K562 (cell line): ENCODE data around the gene CD244. TPM values are rescaled to one million over a fixed set of nuclear protein-coding genes. Genes with fewer than 3 reads are reported as not detected.

Experiments
- ATAC-seq: fragments of 200-7000 bp; cut with Tn5 transposase; 3 replicates; pipeline ENCODE4 v1.9.1; 2020; ENCODE audit warnings: moderate library complexity
- BruUV-seq: library from RNA; stranded (reverse); fragments of 400-500 nt; replicated peaks from 2 replicates; lab custom pipeline; 2021; lab: Mats Ljungman, UMichigan
- CTCF ChIA-PET: fragments of 300-600 bp; formaldehyde crosslinking; extraction: SDS; loops from one replicate; lab custom pipeline; 2021; ENCODE audit warnings: low intra/inter-chr PET ratio; lab: Yijun Ruan, JAX
- POLR2A ChIA-PET: fragments of 300-600, 350-650 bp; sonication (Branson Sonifier 250); formaldehyde crosslinking; extraction: SDS; loops from one replicate; lab custom pipeline; 2021; ENCODE audit warnings: antibody characterized with exemption, inconsistent platforms; lab: Yijun Ruan, JAX
- DNase-seq, 4 experiments: peaks; one replicate each; pipeline versions ENCODE4 v3.0.0 to v3.0.0-alpha.2; 2011 to 2018; ENCODE audit warnings: low spot score in 3 of 4, mixed read lengths in 3 of 4; ENCODE audit errors: extremely low read depth in 1 of 4
- FAIRE-seq: peaks from 2 replicates; lab custom pipeline; 2011; peaks lifted over from hg19 to GRCh38; lab: Jason Lieb, UNC
- H2AFZ ChIP-seq: 2 replicates; pipeline ENCODE4 v1.6.0; 2011; ENCODE audit warnings: low read depth, low read length, control low read depth, inconsistent platforms
- H3K27ac ChIP-seq: fragments of 200-600 bp; 3 replicates; pipeline ENCODE4 v1.8.0; 2011; ENCODE audit warnings: low read depth, mild to moderate bottlenecking, control low read depth, inconsistent platforms, low read length, moderate library complexity, mixed read lengths; ENCODE audit errors: extremely low read depth
- H3K27me3 ChIP-seq, 2 experiments: fragments of 300-600 bp in 1 of 2; 2 replicates in 1 of 2; 3 replicates in 1 of 2; pipeline versions ENCODE4 v1.6.0 to v1.8.0; 2011; ENCODE audit warnings: inconsistent platforms in 2 of 2, low read length in 2 of 2, mild to moderate bottlenecking in 1 of 2, mixed read lengths in 1 of 2, moderate library complexity in 1 of 2; ENCODE audit not compliant: control insufficient read depth in 2 of 2, insufficient read depth in 2 of 2
- H3K36me3 ChIP-seq: fragments of 300-600 bp; 3 replicates; pipeline ENCODE4 v1.8.0; 2011; ENCODE audit warnings: mild to moderate bottlenecking, low read length, inconsistent platforms; ENCODE audit not compliant: control insufficient read depth, insufficient read depth
- H3K4me1 ChIP-seq, 2 experiments: fragments of 200-600 bp in 1 of 2; replicated peaks in 1 of 2; 2 replicates in 1 of 2; 3 replicates in 1 of 2; pipeline versions ENCODE4 v1.5.1 to v1.8.0; 2011; ENCODE audit warnings: inconsistent platforms in 2 of 2, low read length in 2 of 2, mild to moderate bottlenecking in 1 of 2, mixed read lengths in 1 of 2, moderate library complexity in 1 of 2; ENCODE audit not compliant: control insufficient read depth in 2 of 2, insufficient read depth in 2 of 2
- H3K4me2 ChIP-seq: 2 replicates; pipeline ENCODE4 v1.6.1; 2011; ENCODE audit warnings: low read length, control low read depth, inconsistent platforms, mixed read lengths; ENCODE audit not compliant: insufficient read depth
- H3K4me3 ChIP-seq: fragments of 200-600 bp; sonication (generic), shearing (Covaris generic); 2 replicates; pipeline ENCODE4 v1.5.1; 2016; ENCODE audit warnings: control low read depth, inconsistent platforms
- H3K79me2 ChIP-seq: fragments of 200-600 bp; 3 replicates; pipeline ENCODE4 v1.8.0; 2011; ENCODE audit warnings: low read length, inconsistent platforms; ENCODE audit not compliant: control insufficient read depth, insufficient read depth
- H3K9ac ChIP-seq, 2 experiments: 2 replicates each; pipeline versions ENCODE4 v1.6.0 to v1.6.1; 2011; ENCODE audit warnings: low read depth in 2 of 2, low read length in 2 of 2, control low read depth in 1 of 2, inconsistent platforms in 1 of 2, mild to moderate bottlenecking in 1 of 2, mixed read lengths in 1 of 2; ENCODE audit not compliant: insufficient read depth in 1 of 2
- H3K9me1 ChIP-seq: one replicate; pipeline ENCODE4 v1.6.0; 2011; ENCODE audit warnings: inconsistent platforms, mild to moderate bottlenecking, low read length, moderate library complexity; ENCODE audit not compliant: control insufficient read depth, insufficient read depth
- H3K9me3 ChIP-seq: replicated peaks from 2 replicates; pipeline ENCODE4 v1.5.1; 2011; ENCODE audit warnings: low read depth, low read length, inconsistent platforms; ENCODE audit not compliant: control insufficient read depth, insufficient read depth
- H4K20me1 ChIP-seq: replicated peaks from 2 replicates; pipeline ENCODE4 v1.6.1; 2011; ENCODE audit warnings: low read length, inconsistent platforms, mixed read lengths; ENCODE audit not compliant: control insufficient read depth, insufficient read depth
- HDAC8 ChIP-seq: fragments of 450-650 bp; IDR thresholded peaks from 2 replicates; pipeline ENCODE4 v1.6.1; 2016; ENCODE audit warnings: mild to moderate bottlenecking, missing genetic modification characterization, moderate library complexity, missing compliant biosample characterization
- MAFG ChIP-seq: fragments of 450-650 bp; conservative IDR thresholded peaks from 2 replicates; pipeline ENCODE4 v1.6.1; 2016; ENCODE audit warnings: missing genetic modification characterization, missing compliant biosample characterization
- SIX5 ChIP-seq, 2 experiments: IDR thresholded peaks; 2 replicates each; pipeline ENCODE4 v1.6.1; 2011; ENCODE audit warnings: low read length in 2 of 2, borderline replicate concordance in 1 of 2, low read depth in 1 of 2, mild to moderate bottlenecking in 1 of 2, moderate library complexity in 1 of 2; ENCODE audit not compliant: insufficient read depth in 1 of 2
- WGBS: fragments of 100-300 bp; shearing (Covaris generic); methylation state at CpG from one replicate; pipeline ENCODE4 v1.1.6; 2016; ENCODE audit warnings: low coverage, mixed read lengths; ENCODE audit not compliant: insufficient coverage; ENCODE audit errors: missing lambda C conversion rate; 5-methylcytosine and 5-hydroxymethylcytosine counted together
- in situ Hi-C: fragments of 300-500 bp; cut with MboI; formaldehyde crosslinking; loops from 4 replicates; pipeline ENCODE4 v1.15.0; 2018; ENCODE audit warnings: inconsistent platforms, mixed read lengths
- intact Hi-C: fragments of 100-400 bp; cut with micrococcal nuclease; formaldehyde crosslinking; loops from 2 replicates; pipeline ENCODE4 v1.14.2; 2022
- polyA plus RNA-seq, 8 experiments: library from polyadenylated mRNA; depleted of rRNA in 4 of 8; stranded (reverse) in 5 of 8; unstranded in 3 of 8; fragments of >200 nt; fragmentation: Nextera tagmentation in 2 of 8; fragmentation: Illumina TruSeq in 1 of 8; extraction: Ambion mirVana in 2 of 8; extraction: Trizol in 1 of 8; gene quantifications; 2 replicates each; pipeline versions ENCODE4 v1.2.1 to v1.2.3, GENCODE V29; 2011 to 2014; ENCODE audit warnings: inconsistent platforms in 1 of 8, missing spikeins in 1 of 8
- total RNA-seq, 7 experiments: library from RNA; depleted of rRNA in 6 of 7; stranded (reverse); fragments of >200 nt in 6 of 7; fragmentation: Illumina TruSeq in 2 of 7; extraction: Trizol in 2 of 7; gene quantifications; 2 replicates each; pipeline versions ENCODE4 v1.2.1 to v1.2.3, GENCODE V29; 2011 to 2021; ENCODE audit warnings: low replicate concordance in 1 of 7
- TF ChIP-seq, protein P1 (sequence below): fragments of 450-650 bp; IDR thresholded peaks from 2 replicates; pipeline ENCODE4 v1.6.1; 2016; ENCODE audit warnings: antibody characterized with exemption

Gene CD244
- total and polyA plus RNA-seq, 9 of the 15 experiments (the other 6 are each of a cell fraction or from before 2014, with no cell fraction given): not detected

DNA sequence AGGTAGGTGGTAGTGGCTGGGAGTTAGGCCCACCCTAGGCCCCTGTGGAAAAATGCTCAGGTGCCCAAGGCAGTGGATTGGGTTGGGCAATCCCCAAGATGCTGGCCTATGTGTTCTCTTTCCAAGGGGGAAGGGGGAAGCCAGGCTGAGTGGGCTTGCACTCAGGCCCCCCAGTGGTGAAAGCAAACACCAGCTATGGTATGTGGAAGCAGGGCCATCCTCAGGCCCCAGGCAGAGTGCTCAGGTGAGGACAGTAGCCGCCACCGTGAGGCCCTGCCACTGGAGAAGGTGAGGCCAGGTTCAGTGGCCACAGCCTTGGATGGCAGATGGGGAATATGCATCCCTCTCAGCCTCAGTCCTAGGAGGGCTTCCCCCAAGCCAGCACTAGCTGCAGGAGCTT lies 54.9 kb downstream of the CD244 start (continued):
- TF ChIP-seq HDAC8 (tag): no peak
- TF ChIP-seq MAFG (tag): no peak

DNA sequence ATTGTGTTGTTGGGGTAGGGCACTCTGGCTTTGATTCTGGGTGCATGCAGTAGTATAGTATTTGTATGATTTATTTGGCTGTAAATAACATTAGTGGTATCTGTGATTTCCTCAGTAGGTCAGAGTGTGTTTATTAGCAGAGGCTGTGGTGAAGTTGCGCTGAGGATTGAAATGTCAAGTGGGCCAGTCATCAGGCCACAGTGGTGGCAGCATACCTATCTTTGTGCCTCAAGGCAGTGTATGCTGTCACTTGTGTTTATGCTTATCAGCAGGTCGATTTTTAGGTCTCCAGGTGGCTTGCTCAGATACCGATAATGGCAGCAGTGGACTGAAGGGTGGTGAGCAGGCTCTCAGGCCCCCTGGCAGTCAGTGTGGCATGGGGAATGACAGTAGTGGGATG lies 55.4 kb downstream of the CD244 start:
- Histone ChIP-seq H3K9me1 (no peaks in the 10 kb centered on the region), H3K27ac (no peak overlapping the region), H3K27me3 (peaks cover 0 to 2% of the 10 kb centered on the region in 2 experiments; a peak in 2 of 5 replicates), H3K36me3 (no peaks in the 10 kb centered on the region), H3K4me3 (no peak overlapping the region), H3K9ac (no peak overlapping the region), H3K4me2 (no peak overlapping the region), H4K20me1 (no peaks in the 10 kb centered on the region), H3K79me2 (no peaks in the 10 kb centered on the region), H3K4me1 (peaks cover 0 to 1% of the 10 kb centered on the region in 2 experiments; a peak in 1 of 5 replicates), H2AFZ (no peak overlapping the region), H3K9me3 (peaks cover 6% of the 10 kb centered on the region)
- WGBS: 0% methylated on average over 3 of the region's 3 CpGs
- CTCF ChIA-PET: no interaction called here
- FAIRE-seq (no peak), DNase-seq (no peak), ATAC-seq (no peak)
- TF ChIP-seq SIX5 (IDR thresholded peaks at IDR 0.05; ENCODE audit: borderline replicate concordance in 1 of 2, insufficient read depth in 1 of 2, low read depth in 1 of 2, low read length in 2 of 2): 0 out of 4 replicates have a peak, but pooled peaks of 1 of the 2 experiments have one; percentile 1
- TF ChIP-seq, protein P1, sequence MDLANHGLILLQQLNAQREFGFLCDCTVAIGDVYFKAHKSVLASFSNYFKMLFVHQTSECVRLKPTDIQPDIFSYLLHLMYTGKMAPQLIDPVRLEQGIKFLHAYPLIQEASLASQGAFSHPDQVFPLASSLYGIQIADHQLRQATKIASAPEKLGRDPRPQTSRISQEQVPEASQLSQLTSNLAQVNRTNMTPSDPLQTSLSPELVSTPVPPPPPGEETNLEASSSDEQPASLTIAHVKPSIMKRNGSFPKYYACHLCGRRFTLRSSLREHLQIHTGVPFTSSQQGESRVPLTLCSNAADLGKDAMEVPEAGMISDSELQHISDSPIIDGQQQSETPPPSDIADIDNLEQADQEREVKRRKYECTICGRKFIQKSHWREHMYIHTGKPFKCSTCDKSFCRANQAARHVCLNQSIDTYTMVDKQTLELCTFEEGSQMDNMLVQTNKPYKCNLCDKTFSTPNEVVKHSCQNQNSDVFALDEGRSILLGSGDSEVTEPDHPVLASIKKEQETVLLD: no peak
- BruUV-seq: no TSS peak
- intact Hi-C loops (no loop called here), in situ Hi-C loops (no loop called here)
- POLR2A ChIA-PET: interaction anchor here (0.7 kb wide), 1 partner anchor 292 kb away, joined by 4 read pairs; no protein-coding TSS in a partner anchor
